Fibroblast of skin of right biceps (primary cell): Measurements from ENCODE around the gene RABGAP1L.
A peak's percentile ranks its signal among the peaks of the same experiment; 100 is the strongest.

ENCODE experiments used
- DNase-seq: peaks from one replicate; pipeline ENCODE4 v3.0.0-alpha.2; 2013

RABGAP1L gene

GRCh38 chr1:174900317-174900716 is 741.0 kb downstream of the RABGAP1L start:
- DNase-seq, result no peak

GRCh38 chr1:174902531-174903099 is 743.3 kb downstream of the RABGAP1L start:
- DNase-seq, result no peak

- DNase-seq, result no peak
Measured at GRCh38 chr1:174911606-174912005, 752.3 kb downstream of the RABGAP1L start.

- no peak for DNase-seq
Measured at GRCh38 chr1:174912264-174912663, 752.9 kb downstream of the RABGAP1L start.

GRCh38 chr1:174913225-174913903 is 754.0 kb downstream of the RABGAP1L start:
- DNase-seq, result no peak

GRCh38 chr1:174914991-174915390 is 755.7 kb downstream of the RABGAP1L start:
- no peak for DNase-seq

GRCh38 chr1:174916846-174917245 is 757.5 kb downstream of the RABGAP1L start:
- no peak for DNase-seq

- no peak for DNase-seq
Measured at GRCh38 chr1:174920093-174920492, 760.8 kb downstream of the RABGAP1L start.

- no peak for DNase-seq
Measured at GRCh38 chr1:174922121-174922520, 762.8 kb downstream of the RABGAP1L start.

- DNase-seq, result no peak
Measured at GRCh38 chr1:174923820-174924219, 764.5 kb downstream of the RABGAP1L start.

GRCh38 chr1:174928541-174928940 is 769.2 kb downstream of the RABGAP1L start:
- DNase-seq, result no peak

GRCh38 chr1:174931214-174931613 is 771.9 kb downstream of the RABGAP1L start:
- DNase-seq, result no peak

- DNase-seq, result no peak
Measured at GRCh38 chr1:174932587-174932986, 773.3 kb downstream of the RABGAP1L start.

GRCh38 chr1:174935961-174936727 is 776.8 kb downstream of the RABGAP1L start:
- DNase-seq, result no peak

GRCh38 chr1:174938281-174939007 is 779.1 kb downstream of the RABGAP1L start:
- peak; percentile 3 for DNase-seq

- peak; percentile 1 for DNase-seq
Measured at GRCh38 chr1:174939775-174940545, 780.6 kb downstream of the RABGAP1L start.

- DNase-seq, result no peak
Measured at GRCh38 chr1:174940646-174941175, 781.4 kb downstream of the RABGAP1L start.

GRCh38 chr1:174942547-174943255 is 783.4 kb downstream of the RABGAP1L start:
- no peak for DNase-seq

- no peak for DNase-seq
Measured at GRCh38 chr1:174946031-174946430, 786.7 kb downstream of the RABGAP1L start.

- DNase-seq, result no peak
Measured at GRCh38 chr1:174949061-174949460, 789.7 kb downstream of the RABGAP1L start.

GRCh38 chr1:174949645-174950044 is 790.3 kb downstream of the RABGAP1L start:
- DNase-seq, result no peak
